ENCODE data around the gene CDS2. TPM values are rescaled to one million over a fixed set of nuclear protein-coding genes. Genes with fewer than 3 reads are reported as not detected.

The CDS2 gene
- total and polyA plus RNA-seq, 12 donors, result 16.7 to 100 (median 82.3) TPM

DNA sequence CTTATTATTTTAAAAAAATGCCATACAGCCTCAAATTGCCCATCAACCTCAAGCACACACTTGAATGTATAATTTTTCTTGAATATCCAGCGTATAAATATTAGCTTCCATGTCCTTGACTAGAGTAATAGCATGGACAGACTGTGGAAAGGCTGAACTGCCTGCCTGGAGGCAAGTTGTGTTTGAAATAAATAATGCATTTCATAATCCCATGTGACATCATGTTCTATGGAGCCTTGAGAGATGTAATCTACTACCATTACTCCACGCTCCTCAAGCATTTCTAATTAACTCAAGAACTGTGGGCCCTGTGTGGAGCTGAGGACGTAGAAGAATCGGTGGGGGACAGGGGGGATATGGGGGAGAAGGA is 94.2 kb downstream of the CDS2 start:
- H3K4me1 ChIP-seq, result peaks cover 0 to 13% (median 7%) of the 10 kb centered on the region in 9 donors
- no peak for DNase-seq
- intact Hi-C loops (cut with DNase I), result loop anchor here in 1 of 10 donors (10.0 kb wide), 1 partner anchor 224 kb away; no protein-coding TSS in a partner anchor
- H3K36me3 ChIP-seq, result peaks cover 0 to 43% (median 0%) of the 10 kb centered on the region in 9 donors
- WGBS, 2 donors, result 93 to 96% methylated on average over 4 of the region's 4 CpGs
- H3K4me3 ChIP-seq, result no peak overlapping the region
- H3K27me3 ChIP-seq, result no peaks in the 10 kb centered on the region
- TF ChIP-seq, protein P1, sequence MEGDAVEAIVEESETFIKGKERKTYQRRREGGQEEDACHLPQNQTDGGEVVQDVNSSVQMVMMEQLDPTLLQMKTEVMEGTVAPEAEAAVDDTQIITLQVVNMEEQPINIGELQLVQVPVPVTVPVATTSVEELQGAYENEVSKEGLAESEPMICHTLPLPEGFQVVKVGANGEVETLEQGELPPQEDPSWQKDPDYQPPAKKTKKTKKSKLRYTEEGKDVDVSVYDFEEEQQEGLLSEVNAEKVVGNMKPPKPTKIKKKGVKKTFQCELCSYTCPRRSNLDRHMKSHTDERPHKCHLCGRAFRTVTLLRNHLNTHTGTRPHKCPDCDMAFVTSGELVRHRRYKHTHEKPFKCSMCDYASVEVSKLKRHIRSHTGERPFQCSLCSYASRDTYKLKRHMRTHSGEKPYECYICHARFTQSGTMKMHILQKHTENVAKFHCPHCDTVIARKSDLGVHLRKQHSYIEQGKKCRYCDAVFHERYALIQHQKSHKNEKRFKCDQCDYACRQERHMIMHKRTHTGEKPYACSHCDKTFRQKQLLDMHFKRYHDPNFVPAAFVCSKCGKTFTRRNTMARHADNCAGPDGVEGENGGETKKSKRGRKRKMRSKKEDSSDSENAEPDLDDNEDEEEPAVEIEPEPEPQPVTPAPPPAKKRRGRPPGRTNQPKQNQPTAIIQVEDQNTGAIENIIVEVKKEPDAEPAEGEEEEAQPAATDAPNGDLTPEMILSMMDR (IDR thresholded peaks at IDR 0.05), result no peak
- H3K27ac ChIP-seq, result no peak overlapping the region
- no peaks in the 10 kb centered on the region for H3K9me3 ChIP-seq
- no peak for ATAC-seq

DNA sequence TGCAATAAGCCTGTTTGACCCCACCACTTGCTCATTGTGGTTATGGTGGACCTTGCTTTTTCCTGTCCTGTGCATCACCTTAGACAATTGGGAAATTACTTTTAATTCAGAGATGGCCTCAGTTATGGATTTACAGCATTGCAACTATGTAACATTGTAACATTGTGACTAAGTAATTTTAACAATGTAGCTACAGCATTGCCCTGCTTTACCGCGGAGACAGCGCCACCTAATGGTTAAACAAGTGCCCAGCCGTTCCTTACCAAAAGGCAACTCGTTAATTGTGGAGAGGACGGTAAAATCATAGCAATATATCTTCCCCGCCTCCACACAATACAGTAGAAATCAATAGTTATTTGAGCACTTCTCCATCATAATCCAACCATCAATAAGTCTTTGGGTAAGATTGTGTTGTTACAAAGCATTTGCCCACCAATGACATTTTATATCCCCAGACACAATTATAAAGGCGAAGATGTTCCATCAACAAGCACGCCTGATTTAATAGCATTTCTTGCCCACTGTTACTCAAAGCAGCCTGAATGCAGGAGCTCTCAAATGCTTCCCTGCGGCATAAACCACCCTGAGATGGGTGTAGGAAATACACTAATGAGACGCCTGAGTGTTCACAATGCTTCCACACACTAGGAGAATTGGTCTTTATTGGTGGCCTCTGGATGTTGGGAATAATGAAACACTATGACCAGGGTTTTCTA is 96.3 kb downstream of the CDS2 start:
- H3K4me3 ChIP-seq, result no peak overlapping the region
- H3K27me3 ChIP-seq, result no peaks in the 10 kb centered on the region
- peaks cover 0 to 40% (median 0%) of the 10 kb centered on the region in 9 donors for H3K36me3 ChIP-seq
- peaks cover 0 to 6% (median 0%) of the 10 kb centered on the region in 9 donors for H3K4me1 ChIP-seq
- intact Hi-C loops (cut with DNase I), result loop anchor here in 2 of 10 donors (2.0 to 10.0 kb wide), 2 partner anchors 18 to 222 kb away; no protein-coding TSS in a partner anchor
- no peak overlapping the region for H3K27ac ChIP-seq
- no peaks in the 10 kb centered on the region for H3K9me3 ChIP-seq
- 34 to 39% methylated on average over 11 of the region's 11 CpGs for WGBS, 2 donors
- TF ChIP-seq, protein P1 (IDR thresholded peaks at IDR 0.05), result peak; percentile 72 to 94 (median 85)
- peak; percentile 29 to 48 for DNase-seq
- ATAC-seq, result peak in 7 of 8 donors; percentile 37 to 76 (median 69)

DNA sequence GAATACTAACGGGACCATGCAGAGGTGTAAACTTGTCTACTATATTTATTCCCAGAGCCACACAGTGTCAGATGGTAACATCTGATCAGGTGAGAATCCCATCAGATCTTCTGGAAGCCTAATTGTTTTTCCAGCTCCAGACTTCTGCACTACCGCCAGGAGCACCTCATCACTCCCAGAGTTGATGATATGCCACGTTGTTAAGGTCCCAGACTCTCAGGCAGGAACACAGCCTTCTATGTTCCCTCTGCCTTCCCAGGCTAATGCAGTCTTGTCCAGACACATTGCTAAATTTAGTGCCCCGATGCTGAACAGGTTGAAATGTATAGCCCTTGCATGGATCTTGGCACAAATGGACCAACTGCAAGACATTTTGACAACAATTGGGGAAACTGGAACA is 103.7 kb downstream of the CDS2 start:
- Histone ChIP-seq H3K4me3 (no peak overlapping the region), H3K27ac (no peak overlapping the region), H3K4me1 (peaks cover 0 to 5% (median 0%) of the 10 kb centered on the region in 9 donors), H3K36me3 (peaks cover 0 to 4% (median 0%) of the 10 kb centered on the region in 9 donors), H3K27me3 (peaks cover 0 to 7% (median 0%) of the 10 kb centered on the region in 7 donors), H3K9me3 (no peaks in the 10 kb centered on the region)
- ATAC-seq (peak in 5 of 8 donors; percentile 20 to 94 (median 50)), DNase-seq (no peak)
- intact Hi-C loops (cut with DNase I), result no loop called here
- 32 to 42% methylated on average over 4 of the region's 4 CpGs for WGBS, 2 donors
- TF ChIP-seq, protein P1 (IDR thresholded peaks at IDR 0.05), result no peak

DNA sequence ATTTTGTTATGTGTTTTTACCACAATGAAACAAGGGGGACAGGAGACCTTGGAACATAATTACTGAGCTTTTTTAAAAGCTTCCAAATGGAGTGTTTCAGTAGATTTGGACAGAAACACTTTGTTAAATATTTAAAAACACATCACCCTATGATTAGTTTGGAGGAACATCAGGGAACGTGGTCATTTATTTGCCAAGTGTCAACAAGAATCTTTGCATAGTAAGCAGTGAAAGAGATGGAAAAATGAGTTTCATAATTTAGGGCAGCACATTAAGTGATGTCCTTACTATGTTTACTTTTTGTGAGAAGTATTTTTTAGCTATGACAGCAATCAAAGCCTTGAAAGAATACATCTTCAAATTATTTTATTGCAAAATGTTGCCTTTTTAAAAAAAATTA is 107.3 kb downstream of the CDS2 start:
- 42% methylated on average over 1 of the region's 1 CpG for WGBS, 2 donors
- TF ChIP-seq, protein P1 (IDR thresholded peaks at IDR 0.05), result no peak
- no peak overlapping the region for H3K27ac ChIP-seq
- DNase-seq, result no peak
- no peak for ATAC-seq
- peaks cover 0 to 7% (median 0%) of the 10 kb centered on the region in 7 donors for H3K27me3 ChIP-seq
- H3K36me3 ChIP-seq, result no peaks in the 10 kb centered on the region
- intact Hi-C loops (cut with DNase I), result no loop called here
- no peak overlapping the region for H3K4me3 ChIP-seq
- peaks cover 0 to 5% (median 0%) of the 10 kb centered on the region in 9 donors for H3K4me1 ChIP-seq
- H3K9me3 ChIP-seq, result peaks cover 0 to 9% (median 0%) of the 10 kb centered on the region in 11 donors
